ENCODE results near the gene TNFRSF25.

GRCh38 chr1:6495041-6495441 is 29.1 kb upstream of the TNFRSF25 start:
- TF ChIP-seq, protein P1, sequence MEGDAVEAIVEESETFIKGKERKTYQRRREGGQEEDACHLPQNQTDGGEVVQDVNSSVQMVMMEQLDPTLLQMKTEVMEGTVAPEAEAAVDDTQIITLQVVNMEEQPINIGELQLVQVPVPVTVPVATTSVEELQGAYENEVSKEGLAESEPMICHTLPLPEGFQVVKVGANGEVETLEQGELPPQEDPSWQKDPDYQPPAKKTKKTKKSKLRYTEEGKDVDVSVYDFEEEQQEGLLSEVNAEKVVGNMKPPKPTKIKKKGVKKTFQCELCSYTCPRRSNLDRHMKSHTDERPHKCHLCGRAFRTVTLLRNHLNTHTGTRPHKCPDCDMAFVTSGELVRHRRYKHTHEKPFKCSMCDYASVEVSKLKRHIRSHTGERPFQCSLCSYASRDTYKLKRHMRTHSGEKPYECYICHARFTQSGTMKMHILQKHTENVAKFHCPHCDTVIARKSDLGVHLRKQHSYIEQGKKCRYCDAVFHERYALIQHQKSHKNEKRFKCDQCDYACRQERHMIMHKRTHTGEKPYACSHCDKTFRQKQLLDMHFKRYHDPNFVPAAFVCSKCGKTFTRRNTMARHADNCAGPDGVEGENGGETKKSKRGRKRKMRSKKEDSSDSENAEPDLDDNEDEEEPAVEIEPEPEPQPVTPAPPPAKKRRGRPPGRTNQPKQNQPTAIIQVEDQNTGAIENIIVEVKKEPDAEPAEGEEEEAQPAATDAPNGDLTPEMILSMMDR (conservative IDR thresholded peaks at IDR 0.05) = no peak
- no peak for TF ChIP-seq ZFX (IDR thresholded peaks at IDR 0.05)

All from C4-2B (cell line).